Transverse colon (tissue), 4 donors: ENCODE data around the gene FAM171A1. TPM values are rescaled to one million over a fixed set of nuclear protein-coding genes. Genes with fewer than 3 reads are reported as not detected.

Experiments used
- DNase-seq: peaks from one replicate; pipeline ENCODE4 v3.0.0-alpha.2; 2019
- H3K27ac ChIP-seq, 4 donors: fragments of 200-600 bp; sonication (generic); 2 replicates each; pipeline ENCODE4 v1.5.1; 2016 to 2018; ENCODE audit warnings: inconsistent platforms in 4 of 4
- H3K27me3 ChIP-seq: fragments of 200-600 bp; sonication (generic); 2 replicates; pipeline ENCODE4 v1.5.1; 2017; ENCODE audit warnings: inconsistent platforms
- H3K36me3 ChIP-seq, 4 donors: fragments of 200-600 bp; sonication (generic); 2 replicates each; pipeline ENCODE4 v1.5.1; 2017 to 2019; ENCODE audit warnings: inconsistent platforms in 4 of 4
- H3K4me1 ChIP-seq, 4 donors: fragments of 200-600 bp; sonication (generic); 2 replicates each; pipeline ENCODE4 v1.5.1; 2017 to 2020; ENCODE audit warnings: inconsistent platforms in 4 of 4
- H3K4me3 ChIP-seq, 4 donors: fragments of 200-600 bp; sonication (generic); 1 replicate in 1 of 4; 2 replicates in 3 of 4; pipeline versions ENCODE4 v1.5.1 to v1.6.1; 2017 to 2019; ENCODE audit warnings: inconsistent platforms in 4 of 4
- H3K9me3 ChIP-seq, 2 donors: fragments of 200-600 bp; sonication (generic); 2 replicates each; pipeline ENCODE4 v1.5.1; 2017 to 2019; ENCODE audit warnings: inconsistent platforms in 2 of 2
- EP300 ChIP-seq: sonication (generic); formaldehyde crosslinking; IDR thresholded peaks from one replicate; pipeline ENCODE4 v1.6.1; 2017; ENCODE audit warnings: antibody characterized with exemption, low read depth
- POLR2A ChIP-seq: fragments of 450-650 bp; IDR thresholded peaks from one replicate; pipeline ENCODE4 v1.6.1; 2016; ENCODE audit warnings: antibody characterized with exemption, mild to moderate bottlenecking, moderate library complexity
- POLR2AphosphoS5 ChIP-seq, 3 donors: sonication (generic); formaldehyde crosslinking; IDR thresholded peaks; one replicate each; pipeline ENCODE4 v1.6.1; 2016; ENCODE audit warnings: antibody characterized with exemption in 3 of 3
- WGBS, 2 donors: methylation state at CpG; one replicate each; pipeline ENCODE4 v1.1.5; 2018; ENCODE audit warnings: low coverage in 1 of 2; 5-methylcytosine and 5-hydroxymethylcytosine counted together
- in situ Hi-C, 4 donors: fragments of 200-750 bp; cut with MboI; loops; one replicate each; pipeline versions ENCODE4 v1.15.0 to v1.15.1; 2017; ENCODE audit warnings: low sequenced_read_pairs in 3 of 4, low pct_ligation_motif_present in 1 of 4, low pct_unique_long_range_greater_than_20kb in 1 of 4
- intact Hi-C: fragments of 100-400 bp; cut with DNase I; formaldehyde crosslinking; loops from one replicate; pipeline ENCODE4 v1.15.1; 2023; ENCODE audit warnings: low total_unique reads
- total RNA-seq, 4 donors: library from RNA; depleted of rRNA; stranded (reverse); fragments of >200 nt; gene quantifications; one replicate each; pipeline ENCODE4 v1.1.0, GENCODE V29; 2016
- TF ChIP-seq, protein P1 (sequence below), 5 experiments: fragments of 200-600 bp in 3 of 5; fragments of 450-650 bp in 2 of 5; sonication (generic) in 3 of 5; IDR thresholded peaks; 1 replicate in 2 of 5; 2 replicates in 3 of 5; pipeline ENCODE4 v1.5.1; 2016 to 2017; ENCODE audit warnings: antibody characterized with exemption in 5 of 5, inconsistent platforms in 3 of 5, mild to moderate bottlenecking in 2 of 5, moderate library complexity in 1 of 5

The FAM171A1 gene
- total RNA-seq, 4 donors from 2014 or later = 29.2 to 42.2 (median 38.2) TPM

- Histone ChIP-seq H3K4me1 (no peaks in the 10 kb centered on the region), H3K36me3 (no peaks in the 10 kb centered on the region), H3K27me3 (no peaks in the 10 kb centered on the region), H3K4me3 (no peak overlapping the region), H3K9me3 (no peaks in the 10 kb centered on the region), H3K27ac (no peak overlapping the region)
- WGBS, 2 donors = 70 to 76% methylated on average over 2 to 12 of the region's 12 CpGs
- no peak for TF ChIP-seq POLR2AphosphoS5 (IDR thresholded peaks at IDR 0.05)
- TF ChIP-seq, protein P1, sequence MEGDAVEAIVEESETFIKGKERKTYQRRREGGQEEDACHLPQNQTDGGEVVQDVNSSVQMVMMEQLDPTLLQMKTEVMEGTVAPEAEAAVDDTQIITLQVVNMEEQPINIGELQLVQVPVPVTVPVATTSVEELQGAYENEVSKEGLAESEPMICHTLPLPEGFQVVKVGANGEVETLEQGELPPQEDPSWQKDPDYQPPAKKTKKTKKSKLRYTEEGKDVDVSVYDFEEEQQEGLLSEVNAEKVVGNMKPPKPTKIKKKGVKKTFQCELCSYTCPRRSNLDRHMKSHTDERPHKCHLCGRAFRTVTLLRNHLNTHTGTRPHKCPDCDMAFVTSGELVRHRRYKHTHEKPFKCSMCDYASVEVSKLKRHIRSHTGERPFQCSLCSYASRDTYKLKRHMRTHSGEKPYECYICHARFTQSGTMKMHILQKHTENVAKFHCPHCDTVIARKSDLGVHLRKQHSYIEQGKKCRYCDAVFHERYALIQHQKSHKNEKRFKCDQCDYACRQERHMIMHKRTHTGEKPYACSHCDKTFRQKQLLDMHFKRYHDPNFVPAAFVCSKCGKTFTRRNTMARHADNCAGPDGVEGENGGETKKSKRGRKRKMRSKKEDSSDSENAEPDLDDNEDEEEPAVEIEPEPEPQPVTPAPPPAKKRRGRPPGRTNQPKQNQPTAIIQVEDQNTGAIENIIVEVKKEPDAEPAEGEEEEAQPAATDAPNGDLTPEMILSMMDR (IDR thresholded peaks at IDR 0.05) = no peak
- TF ChIP-seq EP300 = no peak
- TF ChIP-seq POLR2A = no peak
- no peak for DNase-seq
- intact Hi-C loops = loop anchor here (1.0 kb wide), 1 partner anchor 16 kb away; no protein-coding TSS in a partner anchor
- in situ Hi-C loops = no loop called here
These were observed 174.9 kb downstream of the FAM171A1 start for GRCh38 chr10:15196021-15196834.

- H3K9me3 ChIP-seq = no peaks in the 10 kb centered on the region
- no peak overlapping the region for H3K4me3 ChIP-seq
- WGBS, 2 donors = 83 to 86% methylated on average over 7 to 11 of the region's 11 CpGs
- no peak for DNase-seq
- no peaks in the 10 kb centered on the region for H3K36me3 ChIP-seq
- H3K4me1 ChIP-seq = no peaks in the 10 kb centered on the region
- intact Hi-C loops (no loop called here), in situ Hi-C loops (no loop called here)
- no peak overlapping the region for H3K27ac ChIP-seq
- H3K27me3 ChIP-seq = no peaks in the 10 kb centered on the region
- no peak for TF ChIP-seq POLR2A
- TF ChIP-seq POLR2AphosphoS5 (IDR thresholded peaks at IDR 0.05) = no peak
- TF ChIP-seq, protein P1 (IDR thresholded peaks at IDR 0.05) = no peak
- TF ChIP-seq EP300 = no peak
These were observed 181.8 kb downstream of the FAM171A1 start for GRCh38 chr10:15189133-15189885.

DNA sequence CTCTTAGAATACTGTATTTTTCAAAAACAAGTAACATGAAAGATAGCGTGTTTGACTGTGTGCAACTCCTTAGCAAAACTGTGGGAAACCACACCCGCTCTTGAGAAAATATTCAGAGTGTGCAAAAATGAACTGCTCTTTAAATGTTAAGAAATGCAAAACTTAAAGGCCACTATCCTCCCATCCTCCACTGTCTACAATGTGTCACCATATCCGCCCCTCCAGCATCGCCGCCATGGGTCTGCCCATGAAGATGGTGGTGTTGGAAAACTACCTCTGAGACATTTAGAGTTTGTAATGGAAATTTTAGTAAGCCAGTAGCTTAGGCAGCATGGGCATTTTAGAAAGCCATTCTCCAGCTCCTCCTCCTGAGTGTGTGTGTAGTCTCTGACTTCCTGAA is 182.5 kb downstream of the FAM171A1 start:
- no peak for DNase-seq
- 81 to 83% methylated on average over 5 of the region's 5 CpGs for WGBS, 2 donors
- intact Hi-C loops = no loop called here

More for the DNA sequence above, 182.5 kb downstream of the FAM171A1 start:
- in situ Hi-C loops = no loop called here
- Histone ChIP-seq H3K27ac (no peak overlapping the region), H3K27me3 (no peaks in the 10 kb centered on the region), H3K36me3 (no peaks in the 10 kb centered on the region), H3K4me1 (no peaks in the 10 kb centered on the region), H3K9me3 (no peaks in the 10 kb centered on the region), H3K4me3 (no peak overlapping the region)
- TF ChIP-seq EP300 = no peak
- no peak for TF ChIP-seq POLR2AphosphoS5 (IDR thresholded peaks at IDR 0.05)
- TF ChIP-seq, protein P1 (IDR thresholded peaks at IDR 0.05) = no peak
- no peak for TF ChIP-seq POLR2A
